ENCODE results near the gene LRP1B.

GRCh38 chr2:140972724-140973123, 1158.1 kb downstream of the LRP1B start:
- TF ChIP-seq CTCF (IDR thresholded peaks at IDR 0.05 in 4 of 5, conservative IDR thresholded peaks at IDR 0.05 in 1 of 5) (no peak), POLR2A (IDR thresholded peaks at IDR 0.05) (no peak)
